ENCODE results near the gene C11orf21.

- TF ChIP-seq CTCF (IDR thresholded peaks at IDR 0.05) (no peak), MEF2A (IDR thresholded peaks at IDR 0.05; ENCODE audit: borderline replicate concordance, low read depth) (no peak), YY1 (IDR thresholded peaks at IDR 0.05; ENCODE audit: low read depth) (no peak), RFX5 (IDR thresholded peaks at IDR 0.05; ENCODE audit: low read length) (no peak), MAX (IDR thresholded peaks at IDR 0.05; ENCODE audit: low read depth) (no peak), JUND (IDR thresholded peaks at IDR 0.05) (no peak), TAF1 (IDR thresholded peaks at IDR 0.05; ENCODE audit: borderline replicate concordance, low read depth, low read length) (no peak), PBX3 (IDR thresholded peaks at IDR 0.05) (no peak)
These were observed 19.0 kb upstream of the C11orf21 start for GRCh38 chr11:2320568-2321310.
